Gastrocnemius medialis (tissue), 4 donors: ENCODE data around the gene STRIP1. TPM values are rescaled to one million over a fixed set of nuclear protein-coding genes. Genes with fewer than 3 reads are reported as not detected.
"Not testable (repeated sequence)": the region's sequence is repeated elsewhere in the genome, so short reads cannot be mapped to it uniquely, and the experiment has no call there.

Source experiments
- ATAC-seq, 2 donors: fragments of 150-250 bp; one replicate each; pipeline ENCODE4 v1.9.1; 2016
- DNase-seq, 2 donors: peaks; one replicate each; pipeline ENCODE4 v3.0.0-alpha.2; 2019
- H3K27ac ChIP-seq, 4 donors: fragments of 200-600 bp; sonication (generic); 1 replicate in 1 of 4; 2 replicates in 3 of 4; pipeline ENCODE4 v1.5.1; 2016 to 2018; ENCODE audit warnings: mild to moderate bottlenecking in 2 of 4, moderate library complexity in 1 of 4
- H3K27me3 ChIP-seq, 3 donors: fragments of 200-600 bp; sonication (generic) in 2 of 3; 1 replicate in 1 of 3; 2 replicates in 2 of 3; pipeline versions ENCODE4 v1.5.1 to v1.6.0; 2016 to 2019; ENCODE audit warnings: mild to moderate bottlenecking in 1 of 3, moderate library complexity in 1 of 3
- H3K36me3 ChIP-seq, 2 donors: fragments of 200-600 bp; sonication (generic) in 1 of 2; one replicate each; pipeline ENCODE4 v1.5.1; 2017 to 2018
- H3K4me1 ChIP-seq, 2 donors: fragments of 200-600 bp; sonication (generic) in 1 of 2; one replicate each; pipeline ENCODE4 v1.5.1; 2016 to 2017; ENCODE audit warnings: mild to moderate bottlenecking in 2 of 2
- H3K4me3 ChIP-seq, 4 donors: fragments of 200-600 bp; sonication (generic) in 3 of 4; 1 replicate in 1 of 4; 2 replicates in 3 of 4; pipeline ENCODE4 v1.5.1; 2016 to 2019; ENCODE audit warnings: mild to moderate bottlenecking in 2 of 4
- H3K9me3 ChIP-seq, 3 donors: fragments of 200-600 bp; sonication (generic) in 2 of 3; 1 replicate in 1 of 3; 2 replicates in 2 of 3; pipeline ENCODE4 v1.5.1; 2016 to 2019
- CTCF ChIP-seq, 5 experiments: fragments of 450-650 bp in 3 of 5; fragments of 200-600 bp in 2 of 5; sonication (generic) in 2 of 5; IDR thresholded peaks in 4 of 5; conservative IDR thresholded peaks in 1 of 5; 1 replicate in 4 of 5; 2 replicates in 1 of 5; pipeline ENCODE4 v1.5.1; 2016 to 2019; ENCODE audit warnings: antibody characterized with exemption in 5 of 5, mild to moderate bottlenecking in 3 of 5, moderate library complexity in 3 of 5
- POLR2A ChIP-seq, 2 donors: fragments of 450-650 bp; IDR thresholded peaks; one replicate each; pipeline ENCODE4 v1.6.1; 2017; ENCODE audit warnings: antibody characterized with exemption in 2 of 2, mild to moderate bottlenecking in 2 of 2, moderate library complexity in 2 of 2
- in situ Hi-C, 4 donors: fragments of 200-750 bp; cut with MboI; loops; one replicate each; pipeline versions ENCODE4 v1.15.0 to v1.8.0; 2017; ENCODE audit warnings: low sequenced_read_pairs in 4 of 4
- intact Hi-C: fragments of 100-400 bp; cut with DNase I; formaldehyde crosslinking; loops from one replicate; pipeline ENCODE4 v1.15.1; 2023; ENCODE audit warnings: low total_unique reads
- total RNA-seq, 4 donors: library from RNA; depleted of rRNA; stranded (reverse); fragments of >200 nt; gene quantifications; one replicate each; pipeline versions ENCODE4 v1.1.0 to v1.2.3, GENCODE V29; 2016

Gene STRIP1
- total RNA-seq, 4 donors from 2014 or later: 17.9 to 31.4 (median 20.7) TPM

DNA sequence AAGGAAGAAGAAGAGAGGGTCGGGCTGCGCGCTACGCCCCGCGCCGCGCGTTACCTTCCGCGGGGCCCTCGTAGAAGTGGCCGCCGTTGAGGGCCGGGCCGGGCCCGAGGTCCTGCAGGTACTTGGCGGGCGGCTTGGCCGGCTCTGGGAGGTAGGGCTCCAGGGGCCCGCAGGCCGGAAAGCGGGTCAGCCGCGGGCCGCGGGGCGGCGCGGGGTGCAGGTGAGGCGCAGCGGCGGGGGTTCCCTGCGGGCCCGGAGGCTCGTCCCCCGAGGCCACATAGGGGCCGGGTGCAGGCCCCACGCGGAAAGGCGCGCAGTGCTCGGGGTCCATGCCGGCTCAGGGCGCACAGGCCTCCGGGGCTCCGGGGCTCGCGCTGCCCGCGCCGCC, 35.9 kb downstream of the STRIP1 start:
- peak overlapping the region in 1 of 4 donors; percentile 25 for H3K4me3 ChIP-seq
- no peak for TF ChIP-seq POLR2A (IDR thresholded peaks at IDR 0.05)
- TF ChIP-seq CTCF (IDR thresholded peaks at IDR 0.05 in 4 of 5, conservative IDR thresholded peaks at IDR 0.05 in 1 of 5): no peak
- no peak for DNase-seq
- no peaks in the 10 kb centered on the region for H3K9me3 ChIP-seq
- intact Hi-C loops: no loop called here
- peaks cover 0 to 4% of the 10 kb centered on the region in 2 donors for H3K4me1 ChIP-seq
- no peaks in the 10 kb centered on the region for H3K36me3 ChIP-seq
- no peak for ATAC-seq
- H3K27ac ChIP-seq: no peak overlapping the region
- in situ Hi-C loops: no loop called here
- H3K27me3 ChIP-seq: peaks cover 58 to 63% (median 60%) of the 10 kb centered on the region in 3 donors

GRCh38 chr1:110070671-110071242, 36.3 kb downstream of the STRIP1 start, which contains the start of gene ALX3:
Gene ALX3 (minus strand): TSS chr1:110070672. CDS start chr1:110070612, 60 bp downstream.
- TF ChIP-seq CTCF (IDR thresholded peaks at IDR 0.05 in 4 of 5, conservative IDR thresholded peaks at IDR 0.05 in 1 of 5) (no peak), POLR2A (IDR thresholded peaks at IDR 0.05) (no peak)
- Histone ChIP-seq H3K9me3 (no peaks in the 10 kb centered on the region), H3K36me3 (no peaks in the 10 kb centered on the region), H3K4me3 (peak within 1 kb of the TSS in 1 of 4 donors; percentile 25), H3K4me1 (peaks cover 0 to 4% of the 10 kb centered on the region in 2 donors), H3K27ac (no peak within 1 kb of the TSS), H3K27me3 (peaks cover 58 to 62% (median 60%) of the 10 kb centered on the region in 3 donors)
- in situ Hi-C loops (no loop called here), intact Hi-C loops (no loop called here)
- ATAC-seq (no peak), DNase-seq (no peak)

- intact Hi-C loops: no loop called here
- ATAC-seq (no peak), DNase-seq (no peak)
- H3K4me3 ChIP-seq: no peak overlapping the region
- H3K27me3 ChIP-seq: peaks cover 32 to 37% (median 33%) of the 10 kb centered on the region in 3 donors
- H3K36me3 ChIP-seq: no peaks in the 10 kb centered on the region
- H3K9me3 ChIP-seq: no peaks in the 10 kb centered on the region
- TF ChIP-seq CTCF (IDR thresholded peaks at IDR 0.05 in 4 of 5, conservative IDR thresholded peaks at IDR 0.05 in 1 of 5) (no peak), POLR2A (IDR thresholded peaks at IDR 0.05) (no peak)
- no peak overlapping the region for H3K27ac ChIP-seq
- no peaks in the 10 kb centered on the region for H3K4me1 ChIP-seq
- in situ Hi-C loops: no loop called here
Measured at GRCh38 chr1:110074166-110074565, 39.7 kb downstream of the STRIP1 start.

DNA sequence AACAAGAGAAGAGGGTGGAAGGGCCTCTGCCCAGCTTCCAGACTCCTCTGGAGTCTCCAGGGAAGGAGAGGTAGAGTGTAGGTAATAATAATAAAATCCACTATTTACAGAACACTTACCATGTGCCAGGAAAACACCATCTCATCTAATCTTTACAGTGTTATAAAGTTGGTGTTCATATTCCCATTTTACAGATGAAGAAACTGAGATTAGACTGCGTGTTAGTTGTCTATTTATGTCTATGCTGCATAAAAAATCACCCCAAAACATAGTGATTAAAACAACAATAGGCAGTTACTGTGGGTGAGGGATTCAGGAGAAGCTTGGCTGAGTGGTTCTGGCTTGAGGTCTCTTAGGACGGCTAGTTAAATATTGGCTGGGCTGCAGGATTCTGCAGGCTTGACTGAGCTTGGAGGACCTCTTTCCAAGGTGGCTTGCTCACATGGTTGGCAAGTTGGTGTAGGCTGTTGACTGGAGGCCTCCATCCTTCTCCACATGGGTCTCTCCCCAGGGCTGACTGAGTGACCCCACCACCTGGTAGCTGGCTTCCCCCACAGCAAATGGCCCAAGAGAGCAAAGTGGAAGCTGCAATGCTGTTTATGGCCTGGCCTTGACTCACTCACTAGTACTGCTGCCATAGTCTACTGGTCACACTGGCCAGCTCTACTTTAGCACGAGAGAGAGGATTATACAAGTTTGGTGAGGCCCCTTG, 42.5 kb downstream of the STRIP1 start:
- no peak for ATAC-seq
- intact Hi-C loops: no loop called here

DNA sequence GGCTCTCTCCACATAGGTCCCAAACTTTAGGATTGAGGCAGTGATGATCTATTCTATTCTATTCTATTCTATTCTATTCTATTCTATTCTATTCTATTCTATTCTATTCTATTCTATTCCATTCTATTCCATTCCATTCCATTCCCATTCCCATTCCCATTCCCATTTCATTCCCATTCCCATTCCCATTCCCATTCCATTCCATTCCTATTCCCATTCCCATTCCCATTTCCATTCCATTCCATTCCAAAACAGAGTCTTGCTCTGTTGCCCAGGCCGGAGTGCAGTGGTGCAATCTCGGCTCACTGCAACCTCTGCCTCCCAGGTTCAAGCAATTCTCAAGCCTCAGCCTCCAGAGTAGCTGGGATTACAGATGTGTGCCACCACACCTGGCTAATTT, 45.6 kb downstream of the STRIP1 start:
- ATAC-seq, intact Hi-C loops, H3K9me3 ChIP-seq, H3K27ac ChIP-seq, DNase-seq, in situ Hi-C loops, H3K4me3 ChIP-seq, H3K36me3 ChIP-seq: not testable (repeated sequence)
- Histone ChIP-seq H3K4me1 (peaks cover 3 to 13% of the 10 kb centered on the region in 2 donors), H3K27me3 (peaks cover 26 to 28% (median 27%) of the 10 kb centered on the region in 3 donors)

More for the DNA sequence above, 42.5 kb downstream of the STRIP1 start:
- no peak overlapping the region for H3K27ac ChIP-seq
- H3K4me3 ChIP-seq: no peak overlapping the region
- no peaks in the 10 kb centered on the region for H3K9me3 ChIP-seq
- H3K36me3 ChIP-seq: no peaks in the 10 kb centered on the region
- H3K4me1 ChIP-seq: no peaks in the 10 kb centered on the region
- no peak for DNase-seq
- in situ Hi-C loops: no loop called here
- peaks cover 7 to 11% (median 9%) of the 10 kb centered on the region in 3 donors for H3K27me3 ChIP-seq
- TF ChIP-seq CTCF (IDR thresholded peaks at IDR 0.05 in 4 of 5, conservative IDR thresholded peaks at IDR 0.05 in 1 of 5) (no peak), POLR2A (IDR thresholded peaks at IDR 0.05) (no peak)
